B cell (primary cell): ENCODE results near the gene PPP2CA. TPM values are rescaled to one million over a fixed set of nuclear protein-coding genes. Genes with fewer than 3 reads are reported as not detected.
A peak's percentile ranks its signal among the peaks of the same experiment; 100 is the strongest.

Experiments
- ATAC-seq: fragments of 200-7000 bp; cut with Tn5 transposase; one replicate; pipeline ENCODE4 v1.10.0; 2021; ENCODE audit warnings: low read depth, mild to moderate bottlenecking, moderate number of reproducible peaks, moderate library complexity
- CTCF ChIA-PET: fragments of 350-600 bp; sonication (Branson Sonifier 250); formaldehyde crosslinking; loops from one replicate; lab custom pipeline; 2021; ENCODE audit warnings: antibody characterized with exemption, inconsistent platforms; lab: Charles Lee
- POLR2A ChIA-PET: fragments of 350-600 bp; sonication (Branson Sonifier 250); formaldehyde crosslinking; loops from one replicate; lab custom pipeline; 2021; ENCODE audit warnings: antibody characterized with exemption; lab: Charles Lee
- DNase-seq: peaks from one replicate; pipeline ENCODE4 v3.0.0; 2013
- H2AFZ ChIP-seq: 2 replicates; pipeline ENCODE4 v1.6.1; 2012; ENCODE audit warnings: mild to moderate bottlenecking, low read depth, low read length; ENCODE audit not compliant: insufficient read depth, poor library complexity, severe bottlenecking
- H3K27ac ChIP-seq, 2 donors: 1 replicate in 1 of 2; 2 replicates in 1 of 2; pipeline ENCODE4 v1.5.1; 2012 to 2013; ENCODE audit warnings: low read length in 2 of 2, mild to moderate bottlenecking in 2 of 2, moderate library complexity in 1 of 2
- H3K27me3 ChIP-seq, 4 experiments: fragments of 200-600 bp in 1 of 4; sonication (generic) in 1 of 4; replicated peaks in 1 of 4; 1 replicate in 2 of 4; 2 replicates in 2 of 4; pipeline versions ENCODE4 v1.6.1 to v1.7.0; 2013 to 2016; ENCODE audit warnings: low read length in 3 of 4, mild to moderate bottlenecking in 2 of 4, mixed read lengths in 1 of 4, moderate library complexity in 1 of 4; ENCODE audit not compliant: insufficient read depth in 4 of 4, control insufficient read depth in 3 of 4; ENCODE audit errors: control extremely low read depth in 1 of 4
- H3K36me3 ChIP-seq, 2 experiments: replicated peaks in 1 of 2; 1 replicate in 1 of 2; 2 replicates in 1 of 2; pipeline versions ENCODE4 v1.6.1 to v1.7.1; 2013; ENCODE audit warnings: low read length in 1 of 2; ENCODE audit not compliant: insufficient read depth in 2 of 2, control insufficient read depth in 1 of 2; ENCODE audit errors: control extremely low read depth in 1 of 2, extremely low read depth in 1 of 2
- H3K4me1 ChIP-seq, 2 donors: fragments of 200-600 bp in 1 of 2; sonication (generic) in 1 of 2; 1 replicate in 1 of 2; 2 replicates in 1 of 2; pipeline versions ENCODE4 v1.5.1 to v1.6.1; 2013 to 2017; ENCODE audit warnings: low read length in 2 of 2; ENCODE audit not compliant: control insufficient read depth in 2 of 2, insufficient read depth in 2 of 2
- H3K4me2 ChIP-seq: replicated peaks from 2 replicates; pipeline ENCODE3; 2012; ENCODE audit warnings: mild to moderate bottlenecking, low read depth, low read length; ENCODE audit not compliant: poor library complexity, severe bottlenecking
- H3K4me3 ChIP-seq, 5 experiments: fragments of 200-600 bp in 1 of 5; sonication (generic) in 1 of 5; 1 replicate in 3 of 5; 2 replicates in 2 of 5; pipeline versions ENCODE4 v1.5.1 to v1.7.0; 2011 to 2016; ENCODE audit warnings: low read length in 4 of 5, mild to moderate bottlenecking in 4 of 5, low read depth in 2 of 5, control low read depth in 1 of 5, moderate library complexity in 1 of 5; ENCODE audit not compliant: insufficient read depth in 1 of 5; ENCODE audit errors: control extremely low read depth in 1 of 5, extremely low read depth in 1 of 5
- H3K79me2 ChIP-seq: fragments of 200-600 bp; sonication (generic); one replicate; pipeline ENCODE4 v1.6.0; 2016; ENCODE audit warnings: low read length; ENCODE audit not compliant: control insufficient read depth, insufficient read depth
- H3K9ac ChIP-seq: fragments of 200-600 bp; sonication (generic); 2 replicates; pipeline ENCODE4 v1.6.1; 2017; ENCODE audit warnings: mild to moderate bottlenecking, low read length, moderate library complexity
- H3K9me3 ChIP-seq, 3 donors: one replicate each; pipeline versions ENCODE4 v1.6.1 to v1.7.1; 2013; ENCODE audit warnings: low read length in 2 of 3; ENCODE audit not compliant: control insufficient read depth in 2 of 3, insufficient read depth in 1 of 3; ENCODE audit errors: control extremely low read depth in 1 of 3
- H4K20me1 ChIP-seq: 2 replicates; pipeline ENCODE4 v1.6.0; 2012; ENCODE audit warnings: mild to moderate bottlenecking, low read length; ENCODE audit not compliant: insufficient read depth, control insufficient read depth, poor library complexity, severe bottlenecking
- H3K27ac Mint-ChIP-seq: one replicate; pipeline ENCODE4 v1.8.0; 2021; ENCODE audit warnings: mixed read lengths
- H3K27me3 Mint-ChIP-seq: one replicate; pipeline ENCODE4 v1.8.0; 2021; ENCODE audit warnings: mixed read lengths
- H3K4me1 Mint-ChIP-seq: one replicate; pipeline ENCODE4 v1.8.0; 2021; ENCODE audit warnings: mixed read lengths
- H3K4me3 Mint-ChIP-seq: one replicate; pipeline ENCODE4 v1.8.0; 2021; ENCODE audit warnings: mixed read lengths
- H3K9me3 Mint-ChIP-seq: one replicate; pipeline ENCODE4 v1.8.0; 2022; ENCODE audit warnings: mixed read lengths; ENCODE audit not compliant: insufficient read depth
- EZH2 ChIP-seq: IDR thresholded peaks from 2 replicates; pipeline ENCODE4 v1.6.1; 2012; ENCODE audit warnings: borderline replicate concordance, low read depth, mild to moderate bottlenecking, moderate library complexity, low read length; ENCODE audit not compliant: insufficient read depth, poor library complexity, severe bottlenecking
- WGBS: methylation state at CpG from one replicate; pipeline ENCODE4 v1.1.5; 2013; ENCODE audit warnings: missing lambda C conversion rate; ENCODE audit not compliant: insufficient coverage; 5-methylcytosine and 5-hydroxymethylcytosine counted together
- intact Hi-C: fragments of 100-400 bp; cut with micrococcal nuclease; formaldehyde crosslinking; loops from one replicate; pipeline ENCODE4 v1.10.0; 2022
- polyA plus RNA-seq: library from polyadenylated mRNA; depleted of rRNA; stranded (reverse); fragments of >200 nt; gene quantifications from 2 replicates; pipeline ENCODE4 v1.2.3, GENCODE V29; 2012
- total RNA-seq, 2 donors: library from RNA; stranded (reverse); fragments of 120-200 nt in 1 of 2; gene quantifications; 1 replicate in 1 of 2; 2 replicates in 1 of 2; pipeline versions ENCODE4 v1.2.3 to v1.2.4, GENCODE V29; 2013 to 2022
- TF ChIP-seq, protein P1 (sequence below): fragments of 200-600 bp; IDR thresholded peaks from one replicate; pipeline ENCODE4 v1.8.0; 2022; ENCODE audit warnings: antibody characterized with exemption, mild to moderate bottlenecking

Gene PPP2CA
- total and polyA plus RNA-seq, 2 donors (not counting 1 experiment from before 2014, with no cell fraction given), result 82.3 to 86.2 TPM

DNA sequence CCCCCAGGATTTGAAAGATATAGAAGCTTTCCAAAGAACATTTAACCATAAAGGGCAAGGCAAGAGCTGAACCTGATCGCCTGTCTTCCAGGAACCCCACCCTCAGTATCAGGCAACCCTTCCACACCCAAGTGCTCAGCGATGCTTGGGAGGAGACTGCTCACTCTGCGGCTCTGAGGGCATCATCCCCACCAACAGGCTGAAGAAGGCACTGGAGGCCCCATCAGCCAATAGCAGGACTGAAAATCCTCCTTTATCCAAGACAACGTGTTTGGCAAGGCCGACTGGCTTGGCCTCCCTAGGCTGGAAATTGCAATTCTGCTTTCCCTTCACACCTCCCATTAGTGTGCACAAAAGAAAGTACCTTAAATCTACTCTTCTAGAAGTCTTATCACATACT, 1.4 kb upstream of the PPP2CA start:
- Mint-ChIP-seq H3K27ac (peak overlapping the region; percentile 99), H3K4me3 (peak overlapping the region; percentile 94), H3K9me3 (no peaks in the 10 kb centered on the region), H3K4me1 (peaks cover 40% of the 10 kb centered on the region), H3K27me3 (no peaks in the 10 kb centered on the region)
- H3K4me2 ChIP-seq, result peak overlapping the region; percentile 89
- H3K27me3 ChIP-seq, result no peaks in the 10 kb centered on the region
- intact Hi-C loops, result loop anchor here (2.0 to 5.0 kb wide), 3 partner anchors 220 to 530 kb away; partner anchors contain the start of genes DDX46 and SAR1B
- peaks cover 1 to 7% of the 10 kb centered on the region in 2 experiments for H3K36me3 ChIP-seq
- H3K27ac ChIP-seq, result peak overlapping the region; percentile 95 to 100
- DNase-seq (no peak), ATAC-seq (no peak)
- peaks cover 4% of the 10 kb centered on the region for H4K20me1 ChIP-seq
- no peak for TF ChIP-seq EZH2
- TF ChIP-seq, protein P1, sequence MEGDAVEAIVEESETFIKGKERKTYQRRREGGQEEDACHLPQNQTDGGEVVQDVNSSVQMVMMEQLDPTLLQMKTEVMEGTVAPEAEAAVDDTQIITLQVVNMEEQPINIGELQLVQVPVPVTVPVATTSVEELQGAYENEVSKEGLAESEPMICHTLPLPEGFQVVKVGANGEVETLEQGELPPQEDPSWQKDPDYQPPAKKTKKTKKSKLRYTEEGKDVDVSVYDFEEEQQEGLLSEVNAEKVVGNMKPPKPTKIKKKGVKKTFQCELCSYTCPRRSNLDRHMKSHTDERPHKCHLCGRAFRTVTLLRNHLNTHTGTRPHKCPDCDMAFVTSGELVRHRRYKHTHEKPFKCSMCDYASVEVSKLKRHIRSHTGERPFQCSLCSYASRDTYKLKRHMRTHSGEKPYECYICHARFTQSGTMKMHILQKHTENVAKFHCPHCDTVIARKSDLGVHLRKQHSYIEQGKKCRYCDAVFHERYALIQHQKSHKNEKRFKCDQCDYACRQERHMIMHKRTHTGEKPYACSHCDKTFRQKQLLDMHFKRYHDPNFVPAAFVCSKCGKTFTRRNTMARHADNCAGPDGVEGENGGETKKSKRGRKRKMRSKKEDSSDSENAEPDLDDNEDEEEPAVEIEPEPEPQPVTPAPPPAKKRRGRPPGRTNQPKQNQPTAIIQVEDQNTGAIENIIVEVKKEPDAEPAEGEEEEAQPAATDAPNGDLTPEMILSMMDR, result no peak
- peak overlapping the region in 1 of 5 experiments; percentile 100 for H3K4me3 ChIP-seq
- peak overlapping the region; percentile 100 for H3K9ac ChIP-seq
- peak overlapping the region; percentile 93 for H2AFZ ChIP-seq
- ChIA-PET POLR2A (interaction anchor here (0.6 to 2.9 kb wide), 5 partner anchors 50 to 618 kb away, joined by 3 to 35 read pairs (median 3); partner anchors contain the start of genes C5orf24, SKP1 and UBE2B), CTCF (interaction anchor here (1.7 to 3.3 kb wide), 3 partner anchors 43 to 360 kb away, joined by 5 to 15 read pairs (median 5); partner anchors contain the start of gene CDKN2AIPNL)
- peaks cover 22 to 25% of the 10 kb centered on the region in 2 donors for H3K4me1 ChIP-seq
- 93% methylated on average over 5 of the region's 5 CpGs for WGBS
- peaks cover 41% of the 10 kb centered on the region for H3K79me2 ChIP-seq
- no peaks in the 10 kb centered on the region for H3K9me3 ChIP-seq
